Measurements from ENCODE around the gene ESF1. TPM values are rescaled to one million over a fixed set of nuclear protein-coding genes. Genes with fewer than 3 reads are reported as not detected.
A peak's percentile ranks its signal among the peaks of the same experiment; 100 is the strongest.

ESF1 gene
- polyA plus RNA-seq, 1 donor: 20.0 TPM

DNA sequence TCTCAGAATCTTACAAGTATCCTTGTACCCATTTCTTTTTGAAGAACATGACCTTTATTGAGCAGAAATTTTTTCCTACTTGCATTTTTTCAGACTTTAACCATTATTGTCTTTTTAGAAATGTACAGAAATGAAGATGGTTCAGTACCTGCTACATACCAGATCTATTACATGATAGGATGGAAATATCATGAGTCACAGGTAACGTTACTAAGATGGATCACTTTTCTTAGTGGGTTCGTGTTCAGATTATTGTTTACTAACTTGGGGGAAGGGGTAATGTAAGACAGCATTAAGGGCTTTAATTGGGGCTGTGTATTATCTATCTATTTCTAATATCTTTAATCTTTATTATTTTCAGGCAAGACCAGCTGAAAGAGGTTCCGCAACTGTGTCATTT lies 32.0 kb upstream of the ESF1 start:
- Histone ChIP-seq H3K27me3 (ENCODE audit: control insufficient read depth, insufficient read depth, low read length) (no peaks in the 10 kb centered on the region), H3K27ac (ENCODE audit: low read length) (no peak overlapping the region), H3K4me3 (ENCODE audit: low read length) (no peak overlapping the region), H3K9me3 (ENCODE audit: control insufficient read depth, low read depth, low read length) (no peaks in the 10 kb centered on the region), H3K4me1 (ENCODE audit: control insufficient read depth, insufficient read depth, low read length) (peaks cover 4% of the 10 kb centered on the region), H3K36me3 (ENCODE audit: control insufficient read depth, insufficient read depth, low read length) (peaks cover 47% of the 10 kb centered on the region)
- DNase-seq: no peak
- 80% methylated on average over 3 of the region's 3 CpGs for WGBS (ENCODE audit: insufficient coverage, low lambda C conversion rate)

- Histone ChIP-seq H3K9me3 (ENCODE audit: control insufficient read depth, low read depth, low read length) (no peaks in the 10 kb centered on the region), H3K27me3 (ENCODE audit: control insufficient read depth, insufficient read depth, low read length) (no peaks in the 10 kb centered on the region), H3K4me3 (ENCODE audit: low read length) (no peak overlapping the region), H3K36me3 (ENCODE audit: control insufficient read depth, insufficient read depth, low read length) (peaks cover 67% of the 10 kb centered on the region), H3K27ac (ENCODE audit: low read length) (peak overlapping the region; percentile 14), H3K4me1 (ENCODE audit: control insufficient read depth, insufficient read depth, low read length) (peaks cover 4% of the 10 kb centered on the region)
- WGBS (ENCODE audit: insufficient coverage, low lambda C conversion rate): no CpG with 5 or more reads among the region's 4 CpGs
- DNase-seq: peak; percentile 42 to 72
Observed at GRCh38 chr20:13814672-13815071, 30.0 kb upstream of the ESF1 start.

DNA sequence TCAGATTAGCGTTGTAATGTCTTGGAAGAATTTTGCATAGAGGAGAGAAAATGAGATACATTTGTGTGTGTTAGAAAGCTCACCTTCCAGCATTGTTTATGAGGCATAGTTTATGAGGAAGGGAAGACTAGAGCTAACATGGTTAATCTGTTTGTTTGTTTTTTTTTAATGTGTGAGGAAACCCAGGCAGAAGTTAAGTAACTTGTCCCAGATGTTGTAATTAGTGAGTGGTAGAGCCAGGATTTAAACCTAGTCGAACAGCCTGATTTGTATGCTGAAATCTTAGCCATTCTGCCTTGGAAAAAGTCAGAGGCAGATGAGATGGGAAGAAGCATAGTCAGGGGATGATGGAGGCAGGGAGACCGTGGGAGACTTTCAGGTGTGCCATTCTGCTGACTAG lies 29.2 kb upstream of the ESF1 start:
- no peaks in the 10 kb centered on the region for H3K9me3 ChIP-seq (ENCODE audit: control insufficient read depth, low read depth, low read length)
- H3K27ac ChIP-seq (ENCODE audit: low read length): no peak overlapping the region
- peaks cover 4% of the 10 kb centered on the region for H3K4me1 ChIP-seq (ENCODE audit: control insufficient read depth, insufficient read depth, low read length)
- no peaks in the 10 kb centered on the region for H3K27me3 ChIP-seq (ENCODE audit: control insufficient read depth, insufficient read depth, low read length)
- H3K36me3 ChIP-seq (ENCODE audit: control insufficient read depth, insufficient read depth, low read length): peaks cover 75% of the 10 kb centered on the region
- DNase-seq: no peak
- H3K4me3 ChIP-seq (ENCODE audit: low read length): no peak overlapping the region
- WGBS (ENCODE audit: insufficient coverage, low lambda C conversion rate): 83% methylated on average over 1 of the region's 3 CpGs

DNA sequence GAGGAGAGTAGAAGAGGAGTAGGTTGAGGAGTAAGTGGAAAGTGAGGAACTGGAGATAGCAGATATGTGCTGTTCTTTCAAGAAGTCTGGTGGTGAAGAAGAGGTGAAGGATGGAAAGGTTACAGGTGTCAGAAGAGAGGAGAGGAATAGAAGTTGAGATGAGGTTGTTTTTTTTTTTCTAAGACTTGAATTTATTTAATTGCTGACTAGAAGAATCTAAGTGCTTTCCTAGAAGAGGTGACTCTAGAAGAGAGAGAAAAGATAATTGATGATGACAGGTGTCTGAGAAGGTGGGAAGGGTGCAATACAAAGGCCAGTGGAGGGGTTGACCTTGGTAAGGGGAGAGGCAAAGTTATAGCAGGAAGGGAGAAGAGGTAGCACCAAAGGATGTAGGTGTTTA lies 25.7 kb upstream of the ESF1 start:
- Histone ChIP-seq H3K4me1 (ENCODE audit: control insufficient read depth, insufficient read depth, low read length) (peaks cover 4% of the 10 kb centered on the region), H3K4me3 (ENCODE audit: low read length) (no peak overlapping the region), H3K36me3 (ENCODE audit: control insufficient read depth, insufficient read depth, low read length) (peaks cover 62% of the 10 kb centered on the region), H3K27me3 (ENCODE audit: control insufficient read depth, insufficient read depth, low read length) (no peaks in the 10 kb centered on the region), H3K27ac (ENCODE audit: low read length) (no peak overlapping the region), H3K9me3 (ENCODE audit: control insufficient read depth, low read depth, low read length) (no peaks in the 10 kb centered on the region)
- DNase-seq: no peak

DNA sequence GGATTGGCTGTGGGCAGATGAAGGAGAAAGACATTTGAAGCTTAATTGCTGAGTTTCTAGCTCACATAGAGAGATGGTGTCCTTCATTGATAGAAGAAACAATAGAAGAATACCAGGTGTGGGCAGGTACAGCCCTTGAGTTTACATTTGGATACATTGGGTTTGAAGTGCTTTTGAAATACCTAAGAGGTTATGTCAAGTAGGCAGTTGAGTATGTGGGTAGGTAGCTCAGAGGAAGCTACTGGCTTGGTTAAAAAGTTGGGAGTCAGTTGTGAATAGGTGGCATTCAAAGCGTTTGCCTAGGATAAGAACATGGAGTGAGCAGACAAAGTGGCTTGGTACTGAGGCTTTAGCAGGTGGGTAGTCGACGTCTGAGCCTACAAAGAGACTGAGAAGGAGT lies 25.1 kb upstream of the ESF1 start:
- Histone ChIP-seq H3K27me3 (ENCODE audit: control insufficient read depth, insufficient read depth, low read length) (no peaks in the 10 kb centered on the region), H3K4me1 (ENCODE audit: control insufficient read depth, insufficient read depth, low read length) (peaks cover 4% of the 10 kb centered on the region), H3K27ac (ENCODE audit: low read length) (no peak overlapping the region), H3K9me3 (ENCODE audit: control insufficient read depth, low read depth, low read length) (no peaks in the 10 kb centered on the region), H3K36me3 (ENCODE audit: control insufficient read depth, insufficient read depth, low read length) (peaks cover 61% of the 10 kb centered on the region), H3K4me3 (ENCODE audit: low read length) (no peak overlapping the region)
- WGBS (ENCODE audit: insufficient coverage, low lambda C conversion rate): no CpG with 5 or more reads among the region's 3 CpGs
- no peak for DNase-seq

DNA sequence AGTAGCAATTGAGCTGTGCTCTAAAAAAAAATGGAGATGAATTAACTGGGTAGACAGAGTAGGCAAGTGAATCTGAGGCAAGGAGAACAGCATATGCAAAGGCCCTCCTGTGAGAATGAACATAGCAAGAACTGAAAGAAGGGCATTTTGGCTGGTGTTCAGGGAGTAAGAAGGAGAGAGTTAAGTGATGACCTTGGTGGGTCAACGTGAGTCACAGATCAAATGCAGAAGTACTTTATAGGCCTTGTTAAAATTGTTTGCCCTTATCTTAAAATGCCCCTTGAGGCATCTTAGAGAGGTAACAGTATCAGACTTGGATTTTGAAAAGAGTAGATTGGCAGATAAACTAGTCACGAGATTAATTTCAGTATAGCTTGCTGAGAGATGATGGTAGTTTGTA lies 24.7 kb upstream of the ESF1 start:
- Histone ChIP-seq H3K27ac (ENCODE audit: low read length) (no peak overlapping the region), H3K4me1 (ENCODE audit: control insufficient read depth, insufficient read depth, low read length) (peaks cover 2% of the 10 kb centered on the region), H3K27me3 (ENCODE audit: control insufficient read depth, insufficient read depth, low read length) (no peaks in the 10 kb centered on the region), H3K9me3 (ENCODE audit: control insufficient read depth, low read depth, low read length) (no peaks in the 10 kb centered on the region), H3K36me3 (ENCODE audit: control insufficient read depth, insufficient read depth, low read length) (peaks cover 59% of the 10 kb centered on the region), H3K4me3 (ENCODE audit: low read length) (no peak overlapping the region)
- DNase-seq: no peak
- 100% methylated on average over 1 of the region's 2 CpGs for WGBS (ENCODE audit: insufficient coverage, low lambda C conversion rate)

DNA sequence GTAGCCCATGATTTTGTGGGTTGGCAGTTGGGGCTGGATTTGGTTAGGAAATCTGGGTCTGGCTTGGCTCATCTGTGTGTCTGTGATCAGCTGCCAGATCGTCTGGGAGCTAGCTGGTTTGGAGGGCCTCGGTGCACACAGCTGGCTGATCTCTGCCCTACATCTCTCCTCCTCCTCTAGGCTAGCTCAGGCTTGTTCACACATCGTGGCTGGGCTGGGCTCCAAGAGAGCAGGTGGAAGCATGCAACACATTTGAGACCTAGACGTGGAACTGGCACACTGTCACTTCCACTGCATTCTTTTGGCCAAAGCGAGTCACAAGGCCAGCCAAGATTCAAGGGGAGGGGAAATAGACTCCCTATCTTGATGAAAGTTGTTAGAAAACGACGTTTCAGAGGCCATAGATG lies 16.0 kb upstream of the ESF1 start:
- no CpG with 5 or more reads among the region's 7 CpGs for WGBS (ENCODE audit: insufficient coverage, low lambda C conversion rate)
- H3K27me3 ChIP-seq (ENCODE audit: control insufficient read depth, insufficient read depth, low read length): no peaks in the 10 kb centered on the region
- no peak overlapping the region for H3K27ac ChIP-seq (ENCODE audit: low read length)
- peaks cover 65% of the 10 kb centered on the region for H3K36me3 ChIP-seq (ENCODE audit: control insufficient read depth, insufficient read depth, low read length)
- DNase-seq: peak in 1 of 2 donors; percentile 9
- no peak overlapping the region for H3K4me3 ChIP-seq (ENCODE audit: low read length)
- no peaks in the 10 kb centered on the region for H3K4me1 ChIP-seq (ENCODE audit: control insufficient read depth, insufficient read depth, low read length)
- no peaks in the 10 kb centered on the region for H3K9me3 ChIP-seq (ENCODE audit: control insufficient read depth, low read depth, low read length)

- no peak overlapping the region for H3K27ac ChIP-seq (ENCODE audit: low read length)
- H3K9me3 ChIP-seq (ENCODE audit: control insufficient read depth, low read depth, low read length): no peaks in the 10 kb centered on the region
- peaks cover 71% of the 10 kb centered on the region for H3K36me3 ChIP-seq (ENCODE audit: control insufficient read depth, insufficient read depth, low read length)
Observed at GRCh38 chr20:13799974-13800373, 15.3 kb upstream of the ESF1 start.

GRCh38 chr20:13799040-13799439 lies 14.3 kb upstream of the ESF1 start:
- H3K36me3 ChIP-seq (ENCODE audit: control insufficient read depth, insufficient read depth, low read length): peaks cover 76% of the 10 kb centered on the region

More at GRCh38 chr20:13799974-13800373, 15.3 kb upstream of the ESF1 start:
- no peak overlapping the region for H3K4me3 ChIP-seq (ENCODE audit: low read length)
- no peaks in the 10 kb centered on the region for H3K27me3 ChIP-seq (ENCODE audit: control insufficient read depth, insufficient read depth, low read length)
- WGBS (ENCODE audit: insufficient coverage, low lambda C conversion rate): 84% methylated on average over 2 of the region's 2 CpGs
- H3K4me1 ChIP-seq (ENCODE audit: control insufficient read depth, insufficient read depth, low read length): no peaks in the 10 kb centered on the region
- DNase-seq: no peak

DNA sequence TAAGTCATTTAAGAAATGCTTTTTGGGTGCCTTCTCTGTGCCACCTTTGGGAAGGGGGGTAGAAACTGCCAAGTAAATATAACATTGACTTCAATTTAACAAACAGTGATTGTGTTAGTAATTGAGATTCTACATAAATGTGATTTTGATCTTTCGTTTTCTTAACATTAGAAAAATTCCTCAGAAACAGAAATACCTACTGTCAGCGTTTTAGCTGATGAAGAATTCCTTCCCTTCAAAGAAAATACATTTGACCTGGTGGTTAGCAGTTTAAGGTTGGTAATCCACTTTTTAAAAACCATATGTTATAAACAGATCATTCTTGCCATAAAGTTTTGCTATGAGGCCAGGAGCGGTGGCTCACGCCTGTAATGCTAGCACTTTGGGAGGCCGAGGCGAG lies 9.9 kb upstream of the ESF1 start:
- H3K4me1 ChIP-seq (ENCODE audit: control insufficient read depth, insufficient read depth, low read length): no peaks in the 10 kb centered on the region
- WGBS (ENCODE audit: insufficient coverage, low lambda C conversion rate): 100% methylated on average over 1 of the region's 6 CpGs
- H3K9me3 ChIP-seq (ENCODE audit: control insufficient read depth, low read depth, low read length): no peaks in the 10 kb centered on the region
- H3K27ac ChIP-seq (ENCODE audit: low read length): no peak overlapping the region
- H3K27me3 ChIP-seq (ENCODE audit: control insufficient read depth, insufficient read depth, low read length): no peaks in the 10 kb centered on the region
- DNase-seq: no peak
- no peak overlapping the region for H3K4me3 ChIP-seq (ENCODE audit: low read length)
- H3K36me3 ChIP-seq (ENCODE audit: control insufficient read depth, insufficient read depth, low read length): peaks cover 82% of the 10 kb centered on the region

More at GRCh38 chr20:13799040-13799439, 14.3 kb upstream of the ESF1 start:
- H3K27me3 ChIP-seq (ENCODE audit: control insufficient read depth, insufficient read depth, low read length): no peaks in the 10 kb centered on the region
- H3K9me3 ChIP-seq (ENCODE audit: control insufficient read depth, low read depth, low read length): no peaks in the 10 kb centered on the region
- DNase-seq: no peak
- no peak overlapping the region for H3K27ac ChIP-seq (ENCODE audit: low read length)
- no peaks in the 10 kb centered on the region for H3K4me1 ChIP-seq (ENCODE audit: control insufficient read depth, insufficient read depth, low read length)
- WGBS (ENCODE audit: insufficient coverage, low lambda C conversion rate): no CpG with 5 or more reads among the region's 5 CpGs
- no peak overlapping the region for H3K4me3 ChIP-seq (ENCODE audit: low read length)

- H3K9me3 ChIP-seq (ENCODE audit: control insufficient read depth, low read depth, low read length): no peaks in the 10 kb centered on the region
- peaks cover 75% of the 10 kb centered on the region for H3K36me3 ChIP-seq (ENCODE audit: control insufficient read depth, insufficient read depth, low read length)
- H3K4me1 ChIP-seq (ENCODE audit: control insufficient read depth, insufficient read depth, low read length): no peaks in the 10 kb centered on the region
- no peak overlapping the region for H3K27ac ChIP-seq (ENCODE audit: low read length)
- no peak for DNase-seq
- H3K27me3 ChIP-seq (ENCODE audit: control insufficient read depth, insufficient read depth, low read length): no peaks in the 10 kb centered on the region
- 83% methylated on average over 1 of the region's 1 CpG for WGBS (ENCODE audit: insufficient coverage, low lambda C conversion rate)
- H3K4me3 ChIP-seq (ENCODE audit: low read length): no peak overlapping the region
Observed at GRCh38 chr20:13793001-13793400, 8.3 kb upstream of the ESF1 start.
